ENCODE data around the gene PTGDS.

Gene PTGDS

GRCh38 chr9:137026384-137026783 lies 49.1 kb downstream of the PTGDS start:
- DNase-seq (ENCODE audit: low spot score), result no peak

- no peak for DNase-seq (ENCODE audit: low spot score)
These were observed 49.5 kb downstream of the PTGDS start for GRCh38 chr9:137026828-137027227.

DNA sequence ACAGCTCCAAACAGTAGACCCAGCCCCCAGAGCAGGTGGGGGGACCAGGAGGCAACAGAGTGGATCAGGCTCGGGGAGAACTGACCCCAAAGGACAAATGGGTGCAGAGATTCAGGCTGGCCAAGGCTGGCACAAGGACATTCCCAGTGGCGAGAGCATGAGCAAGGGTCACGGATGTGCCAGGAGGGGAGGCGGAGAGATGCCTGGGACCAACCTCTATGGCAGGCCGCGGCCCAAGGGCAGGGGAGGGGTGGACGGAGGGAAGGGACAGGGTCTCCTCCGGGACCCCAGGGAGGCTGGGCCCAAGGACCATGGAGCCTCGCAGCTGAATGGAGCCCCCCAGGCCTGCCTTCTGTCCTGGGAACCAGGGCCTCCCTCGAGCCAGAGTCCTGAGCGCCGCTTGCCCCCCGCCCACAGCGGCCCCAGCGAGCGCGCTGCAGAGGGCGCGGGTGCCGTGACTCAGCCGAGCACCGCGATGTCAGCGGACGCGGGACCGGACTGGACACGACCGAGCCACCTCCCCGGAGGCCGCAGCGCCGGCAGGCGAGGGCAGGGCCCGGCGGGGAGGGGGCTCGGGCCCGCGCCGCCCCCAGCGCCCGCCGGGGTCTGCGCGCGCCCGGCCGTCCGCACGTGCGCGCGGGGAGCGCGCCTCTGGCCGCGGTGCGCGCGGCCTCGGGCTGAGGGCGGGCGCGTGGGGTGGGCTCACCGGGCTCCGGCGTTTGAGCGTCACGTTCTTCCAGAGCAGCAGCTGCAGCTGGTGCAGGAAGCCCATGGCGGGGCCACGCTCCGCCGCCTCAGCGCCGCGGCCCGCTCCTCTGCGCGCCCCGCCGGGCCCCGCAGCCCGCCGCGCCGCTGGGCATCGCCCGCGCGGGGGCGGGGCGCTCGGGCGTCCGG lies 50.3 kb downstream of the PTGDS start, which contains the start of gene ABCA2:
Gene ABCA2, minus strand, starts transcription at position 869 of the 894 bp plus-strand sequence. Its CDS starts 97 bp downstream, at position 772.
- DNase-seq (ENCODE audit: low spot score), result no peak

DNA sequence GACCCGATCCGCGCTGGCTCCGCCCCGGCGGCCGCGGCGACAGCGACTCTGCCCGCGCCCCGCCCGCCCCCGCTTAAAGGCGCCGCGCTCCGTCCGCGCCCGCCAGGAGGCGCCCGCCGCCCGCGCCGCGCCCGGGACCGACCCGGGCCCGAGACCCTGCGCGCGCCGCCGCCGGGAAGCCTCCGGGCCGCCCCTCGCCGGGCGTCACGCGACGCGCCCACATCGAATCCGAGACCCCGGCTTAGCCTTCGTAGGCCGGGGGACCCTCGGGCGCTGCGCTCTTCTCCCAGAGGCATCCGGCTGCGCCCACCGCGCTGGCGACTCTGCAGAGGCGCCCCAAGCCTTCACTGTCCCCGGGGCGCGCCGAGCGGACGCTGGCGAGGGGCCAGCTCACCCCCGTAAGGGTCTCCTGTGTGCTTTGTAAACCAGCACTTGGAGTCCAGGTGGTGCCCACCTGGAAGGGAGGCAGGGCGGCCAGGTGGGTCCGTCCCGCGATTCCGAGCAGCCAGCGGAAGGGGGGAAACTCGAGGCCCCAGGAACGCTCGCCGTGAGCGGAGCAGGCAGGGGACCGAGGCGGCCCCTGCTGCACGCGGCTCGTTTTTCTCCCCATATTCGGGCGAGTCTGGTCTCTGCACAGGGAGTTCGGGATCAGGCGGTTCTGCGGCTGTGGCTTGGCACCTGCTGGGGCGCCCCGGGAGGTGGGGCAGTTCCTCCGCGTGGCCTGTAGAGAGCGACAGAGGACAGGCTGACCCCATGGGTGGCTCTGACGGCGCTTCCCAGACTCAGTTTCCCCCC lies 51.2 kb downstream of the PTGDS start:
- DNase-seq (ENCODE audit: low spot score), result peak; percentile 62

DNA sequence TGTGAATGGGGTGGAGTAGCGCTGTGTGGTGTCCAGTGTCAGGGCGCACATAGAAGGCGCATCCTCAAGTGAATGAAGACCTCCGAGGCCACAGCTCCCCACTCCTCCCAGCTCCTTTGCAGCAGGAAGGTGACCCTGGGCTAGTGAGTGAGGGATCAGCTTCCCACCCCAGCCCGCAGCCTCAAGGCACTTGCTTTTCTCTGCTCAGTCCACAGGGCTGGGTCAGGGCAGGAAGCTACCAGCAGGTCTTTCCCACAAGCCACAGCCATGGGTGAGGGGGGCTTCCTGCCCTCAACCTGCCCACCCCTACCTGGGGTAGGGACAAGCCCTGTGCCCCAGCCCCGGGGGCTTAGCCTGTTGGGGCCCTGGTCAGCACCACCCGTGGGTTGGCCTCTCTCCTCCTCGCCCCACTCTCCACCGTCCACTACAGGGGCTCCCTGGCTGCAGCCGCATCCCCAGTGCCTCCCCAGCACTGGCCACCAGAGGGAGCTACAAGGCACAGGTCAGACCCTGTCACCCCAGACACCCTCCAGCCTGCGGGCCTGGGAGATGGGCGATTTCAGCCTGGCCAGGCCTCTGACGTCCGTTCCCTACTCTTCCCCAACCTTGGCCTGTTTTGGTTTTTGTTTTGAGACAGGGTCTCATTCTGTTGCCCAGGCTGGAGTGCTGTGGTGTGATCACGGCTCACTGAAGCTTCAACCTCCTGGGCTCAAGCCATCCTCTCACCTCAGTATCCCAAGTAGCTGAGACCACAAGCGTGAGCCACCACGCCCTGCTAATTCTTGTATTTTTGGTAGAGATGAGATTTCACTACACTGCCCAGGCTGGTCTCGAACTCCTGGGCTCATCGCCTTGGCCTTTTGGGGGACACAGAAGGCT lies 52.0 kb downstream of the PTGDS start:
- peak; percentile 68 for DNase-seq (ENCODE audit: low spot score)

DNA sequence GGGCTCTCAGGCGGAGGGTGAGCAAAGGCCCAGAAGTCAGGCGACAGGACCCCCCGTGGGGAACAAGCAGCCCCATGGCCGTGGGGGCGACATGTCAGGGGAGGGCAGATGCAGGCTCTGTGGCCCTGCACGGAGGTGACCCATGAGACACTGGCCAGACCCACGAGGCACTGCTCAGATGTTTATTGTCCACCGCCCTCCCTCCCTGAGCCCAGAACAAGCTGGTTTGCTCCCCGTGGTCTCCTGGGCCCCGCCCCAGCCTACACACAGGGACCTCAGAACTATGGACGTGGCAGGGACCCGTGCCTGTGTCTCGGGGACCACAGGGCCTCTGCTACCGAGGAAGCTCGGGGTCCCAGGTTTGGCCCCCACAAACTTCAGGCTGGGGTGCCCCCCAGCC lies 52.7 kb downstream of the PTGDS start:
- DNase-seq (ENCODE audit: low spot score), result no peak

GRCh38 chr9:137030538-137031527 lies 53.5 kb downstream of the PTGDS start:
- no peak for DNase-seq (ENCODE audit: low spot score)

Data from CD4-positive, alpha-beta T cell treated with Interleukin-15 for 4 hours (primary cell).